Skeletal muscle tissue (tissue), 4 donors: ENCODE results near the gene SNRPA. TPM values are rescaled to one million over a fixed set of nuclear protein-coding genes. Genes with fewer than 3 reads are reported as not detected.
"Not testable (repeated sequence)": the region's sequence is repeated elsewhere in the genome, so short reads cannot be mapped to it uniquely, and the experiment has no call there.

Experiments
- H3K27ac ChIP-seq: one replicate; pipeline ENCODE4 v1.7.0; 2013; ENCODE audit warnings: mild to moderate bottlenecking, low read depth, low read length, inconsistent platforms
- H3K27me3 ChIP-seq, 3 donors: one replicate each; pipeline ENCODE4 v1.7.0; 2013; ENCODE audit warnings: low read length in 3 of 3; ENCODE audit not compliant: control insufficient read depth in 3 of 3, insufficient read depth in 3 of 3
- H3K36me3 ChIP-seq, 3 donors: one replicate each; pipeline ENCODE4 v1.7.0; 2013; ENCODE audit warnings: low read length in 3 of 3; ENCODE audit not compliant: control insufficient read depth in 3 of 3, insufficient read depth in 3 of 3
- H3K4me1 ChIP-seq, 3 donors: one replicate each; pipeline ENCODE4 v1.7.0; 2013; ENCODE audit warnings: low read length in 3 of 3, mild to moderate bottlenecking in 3 of 3; ENCODE audit not compliant: control insufficient read depth in 3 of 3, insufficient read depth in 3 of 3
- H3K4me3 ChIP-seq, 3 donors: one replicate each; pipeline ENCODE4 v1.7.0; 2013; ENCODE audit warnings: low read length in 3 of 3
- H3K9ac ChIP-seq, 3 donors: one replicate each; pipeline ENCODE4 v1.7.0; 2013; ENCODE audit warnings: low read length in 3 of 3, mild to moderate bottlenecking in 3 of 3, moderate library complexity in 2 of 3, low read depth in 1 of 3
- H3K9me3 ChIP-seq, 3 donors: one replicate each; pipeline ENCODE4 v1.7.0; 2013; ENCODE audit warnings: low read length in 3 of 3; ENCODE audit not compliant: control insufficient read depth in 3 of 3
- total RNA-seq: library from RNA; depleted of rRNA; stranded (reverse); fragments of >200 nt; gene quantifications from one replicate; pipeline ENCODE4 v1.2.3, GENCODE V29; 2014
- donor health status: Osteomylitis.

The SNRPA gene
- total RNA-seq, 1 donor from 2014 or later, result 7.8 TPM

- Histone ChIP-seq H3K36me3 (peaks cover 3 to 7% (median 4%) of the 10 kb centered on the region in 3 donors), H3K27me3 (no peaks in the 10 kb centered on the region)
Measured at GRCh38 chr19:40783711-40784110, 32.7 kb downstream of the SNRPA start.

GRCh38 chr19:40784146-40784545 is 33.1 kb downstream of the SNRPA start:
- H3K36me3 ChIP-seq, H3K9me3 ChIP-seq, H3K27ac ChIP-seq, H3K9ac ChIP-seq, H3K4me3 ChIP-seq, H3K27me3 ChIP-seq, H3K4me1 ChIP-seq: not testable (repeated sequence)

More at GRCh38 chr19:40783711-40784110, 32.7 kb downstream of the SNRPA start:
- Histone ChIP-seq H3K4me1 (peaks cover 2 to 6% (median 5%) of the 10 kb centered on the region in 3 donors), H3K4me3 (no peak overlapping the region), H3K9me3 (no peaks in the 10 kb centered on the region), H3K27ac (no peak overlapping the region), H3K9ac (no peak overlapping the region)

GRCh38 chr19:40785526-40785925 is 34.5 kb downstream of the SNRPA start:
- no peaks in the 10 kb centered on the region for H3K4me1 ChIP-seq
- no peaks in the 10 kb centered on the region for H3K27me3 ChIP-seq
- H3K9me3 ChIP-seq, result no peaks in the 10 kb centered on the region
- H3K27ac ChIP-seq, result no peak overlapping the region
- no peak overlapping the region for H3K4me3 ChIP-seq
- no peak overlapping the region for H3K9ac ChIP-seq
- H3K36me3 ChIP-seq, result peaks cover 3 to 7% (median 4%) of the 10 kb centered on the region in 3 donors

- Histone ChIP-seq H3K36me3 (peaks cover 3 to 7% (median 4%) of the 10 kb centered on the region in 3 donors), H3K27me3 (no peaks in the 10 kb centered on the region), H3K4me3 (no peak overlapping the region), H3K27ac (no peak overlapping the region), H3K9ac (no peak overlapping the region), H3K4me1 (no peaks in the 10 kb centered on the region), H3K9me3 (no peaks in the 10 kb centered on the region)
Measured at GRCh38 chr19:40786060-40787037, 35.3 kb downstream of the SNRPA start.

- peaks cover 3 to 7% (median 4%) of the 10 kb centered on the region in 3 donors for H3K36me3 ChIP-seq
- H3K27ac ChIP-seq, result no peak overlapping the region
- H3K27me3 ChIP-seq, result no peaks in the 10 kb centered on the region
- no peaks in the 10 kb centered on the region for H3K4me1 ChIP-seq
- no peaks in the 10 kb centered on the region for H3K9me3 ChIP-seq
- no peak overlapping the region for H3K4me3 ChIP-seq
- no peak overlapping the region for H3K9ac ChIP-seq
Measured at GRCh38 chr19:40791349-40791748, 40.3 kb downstream of the SNRPA start.

GRCh38 chr19:40791996-40792395 is 41.0 kb downstream of the SNRPA start:
- Histone ChIP-seq H3K4me3 (no peak overlapping the region), H3K4me1 (no peaks in the 10 kb centered on the region), H3K36me3 (peaks cover under 1 to 3% (median 3%) of the 10 kb centered on the region in 3 donors), H3K27me3 (no peaks in the 10 kb centered on the region), H3K9ac (no peak overlapping the region), H3K27ac (no peak overlapping the region), H3K9me3 (no peaks in the 10 kb centered on the region)

- Histone ChIP-seq H3K36me3 (peaks cover 11 to 18% (median 16%) of the 10 kb centered on the region in 3 donors), H3K4me1 (peaks cover 30 to 33% (median 30%) of the 10 kb centered on the region in 3 donors), H3K27ac (peak overlapping the region; percentile 93), H3K4me3 (no peak overlapping the region), H3K27me3 (no peaks in the 10 kb centered on the region), H3K9me3 (no peaks in the 10 kb centered on the region), H3K9ac (peak overlapping the region in 2 of 3 donors; percentile 69 to 86)
Measured at GRCh38 chr19:40797166-40797962, 46.4 kb downstream of the SNRPA start.

- Histone ChIP-seq H3K27ac (peak overlapping the region; percentile 93), H3K27me3 (no peaks in the 10 kb centered on the region), H3K9me3 (no peaks in the 10 kb centered on the region), H3K36me3 (peaks cover 11 to 18% (median 16%) of the 10 kb centered on the region in 3 donors), H3K4me3 (peak overlapping the region; percentile 72 to 92 (median 83)), H3K9ac (peak overlapping the region; percentile 69 to 86 (median 75)), H3K4me1 (peaks cover 37 to 41% (median 38%) of the 10 kb centered on the region in 3 donors)
Measured at GRCh38 chr19:40797963-40798682, 47.1 kb downstream of the SNRPA start.

- no peaks in the 10 kb centered on the region for H3K27me3 ChIP-seq
- peaks cover 12 to 21% (median 16%) of the 10 kb centered on the region in 3 donors for H3K36me3 ChIP-seq
- peak within 1 kb of the TSS; percentile 80 to 92 (median 83) for H3K4me3 ChIP-seq
- H3K9ac ChIP-seq, result peak within 1 kb of the TSS; percentile 75 to 87 (median 86)
- H3K4me1 ChIP-seq, result peaks cover 45 to 49% (median 46%) of the 10 kb centered on the region in 3 donors
- H3K27ac ChIP-seq, result peak within 1 kb of the TSS; percentile 93
- no peaks in the 10 kb centered on the region for H3K9me3 ChIP-seq
Measured at GRCh38 chr19:40798683-40799557, 47.9 kb downstream of the SNRPA start, which contains the start of gene EGLN2. EGLN2 (plus strand) TSS chr19:40799191; CDS start chr19:40800573, 1,382 bp downstream.
